Measurements from ENCODE around the gene LRFN5. TPM values are rescaled to one million over a fixed set of nuclear protein-coding genes. Genes with fewer than 3 reads are reported as not detected.
"Not testable (repeated sequence)": the region's sequence is repeated elsewhere in the genome, so short reads cannot be mapped to it uniquely, and the experiment has no call there.

LRFN5 gene
- total RNA-seq, 1 donor, result 12.8 TPM

GRCh38 chr14:41900644-41901043, 294.0 kb downstream of the LRFN5 start:
- H3K4me3 ChIP-seq (ENCODE audit: low read depth, low read length), result no peak overlapping the region
- TF ChIP-seq CTCF (IDR thresholded peaks at IDR 0.05; ENCODE audit: insufficient read depth, low read length), result no peak
- no peak for DNase-seq (ENCODE audit: low read depth)

- no peak overlapping the region for H3K4me3 ChIP-seq (ENCODE audit: low read depth, low read length)
- DNase-seq (ENCODE audit: low read depth), result no peak
- no peak for TF ChIP-seq CTCF (IDR thresholded peaks at IDR 0.05; ENCODE audit: insufficient read depth, low read length)
Observed at GRCh38 chr14:41901089-41901488, 294.4 kb downstream of the LRFN5 start.

- H3K4me3 ChIP-seq (ENCODE audit: low read depth, low read length), result no peak overlapping the region
- DNase-seq (ENCODE audit: low read depth), result no peak
- no peak for TF ChIP-seq CTCF (IDR thresholded peaks at IDR 0.05; ENCODE audit: insufficient read depth, low read length)
Observed at GRCh38 chr14:41905394-41905964, 298.8 kb downstream of the LRFN5 start.

GRCh38 chr14:41911155-41911554, 304.5 kb downstream of the LRFN5 start:
- H3K4me3 ChIP-seq (ENCODE audit: low read depth, low read length); DNase-seq (ENCODE audit: low read depth): not testable (repeated sequence)

GRCh38 chr14:41913398-41913797, 306.7 kb downstream of the LRFN5 start:
- no peak for TF ChIP-seq CTCF (IDR thresholded peaks at IDR 0.05; ENCODE audit: insufficient read depth, low read length)
- no peak for DNase-seq (ENCODE audit: low read depth)
- no peak overlapping the region for H3K4me3 ChIP-seq (ENCODE audit: low read depth, low read length)

GRCh38 chr14:41915732-41916131, 309.1 kb downstream of the LRFN5 start:
- TF ChIP-seq CTCF (IDR thresholded peaks at IDR 0.05; ENCODE audit: insufficient read depth, low read length), result no peak
- no peak for DNase-seq (ENCODE audit: low read depth)
- H3K4me3 ChIP-seq (ENCODE audit: low read depth, low read length), result no peak overlapping the region

- no peak for TF ChIP-seq CTCF (IDR thresholded peaks at IDR 0.05; ENCODE audit: insufficient read depth, low read length)
- DNase-seq (ENCODE audit: low read depth), result no peak
- no peak overlapping the region for H3K4me3 ChIP-seq (ENCODE audit: low read depth, low read length)
Observed at GRCh38 chr14:41916313-41916712, 309.6 kb downstream of the LRFN5 start.

Measured in fibroblast of the aortic adventitia (primary cell).